ENCODE measurements around the gene GPR18.
"Not testable (repeated sequence)": the region's sequence is repeated elsewhere in the genome, so short reads cannot be mapped to it uniquely, and the experiment has no call there.

GPR18 gene

GRCh38 chr13:99265162-99265800 is 7.1 kb upstream of the GPR18 start:
- DNase-seq, result no peak

- no peak for DNase-seq
Observed at GRCh38 chr13:99264051-99264450, 5.9 kb upstream of the GPR18 start.

GRCh38 chr13:99263126-99263785 is 5.1 kb upstream of the GPR18 start:
- no peak for DNase-seq

- DNase-seq, result no peak
Observed at GRCh38 chr13:99261059-99261458, 2.9 kb upstream of the GPR18 start.

GRCh38 chr13:99260216-99260615 is 2.0 kb upstream of the GPR18 start:
- DNase-seq, result no peak

GRCh38 chr13:99258946-99259345 is 767 bp upstream of the GPR18 start:
- DNase-seq, result no peak

GRCh38 chr13:99257291-99257690 is 888 bp downstream of the GPR18 start:
- no peak for DNase-seq

GRCh38 chr13:99256709-99257108 is 1.5 kb downstream of the GPR18 start:
- no peak for DNase-seq

- DNase-seq, result no peak
Observed at GRCh38 chr13:99256283-99256682, 1.9 kb downstream of the GPR18 start.

GRCh38 chr13:99255271-99255670 is 2.9 kb downstream of the GPR18 start:
- DNase-seq, result no peak

GRCh38 chr13:99254830-99255229 is 3.3 kb downstream of the GPR18 start:
- DNase-seq, result no peak

- DNase-seq, result no peak
Observed at GRCh38 chr13:99251921-99252320, 6.3 kb downstream of the GPR18 start.

GRCh38 chr13:99250982-99251825 is 7.0 kb downstream of the GPR18 start:
- DNase-seq, result no peak

- not testable (repeated sequence) for DNase-seq
Observed at GRCh38 chr13:99249606-99250005, 8.6 kb downstream of the GPR18 start.

- not testable (repeated sequence) for DNase-seq
Observed at GRCh38 chr13:99249178-99249577, 9.0 kb downstream of the GPR18 start.

GRCh38 chr13:99246100-99246499 is 12.1 kb downstream of the GPR18 start:
- DNase-seq, result no peak

- DNase-seq, result no peak
Observed at GRCh38 chr13:99237981-99238662, 20.1 kb downstream of the GPR18 start.

- no peak for DNase-seq
Observed at GRCh38 chr13:99231721-99232120, 26.5 kb downstream of the GPR18 start.

- DNase-seq, result no peak
Observed at GRCh38 chr13:99230991-99231390, 27.2 kb downstream of the GPR18 start.

- DNase-seq, result not testable (repeated sequence)
Observed at GRCh38 chr13:99230588-99230987, 27.6 kb downstream of the GPR18 start.

GRCh38 chr13:99228737-99229691 is 29.2 kb downstream of the GPR18 start:
- DNase-seq, result no peak

All from activated CD8-positive, alpha-beta memory T cell treated with anti-CD3 and anti-CD28 coated beads, Interleukin-2, amount 50 U/mL, for 48 hours (primary cell).